ENCODE results near the gene AGAP5. TPM values are rescaled to one million over a fixed set of nuclear protein-coding genes. Genes with fewer than 3 reads are reported as not detected.
"Not testable (repeated sequence)": the region's sequence is repeated elsewhere in the genome, so short reads cannot be mapped to it uniquely, and the experiment has no call there.

AGAP5 gene
- polyA plus RNA-seq (2013, experiment 1 of 2): 4.9 TPM
- 3.5 TPM for polyA plus RNA-seq (2013, experiment 2 of 2)

GRCh38 chr10:73697675-73698159 lies at the start of gene AGAP5:
Gene AGAP5, minus strand, starts transcription at chr10:73698109. Its CDS starts 354 bp downstream, at chr10:73697755.
- H3K9me3 ChIP-seq (ENCODE audit: control insufficient read depth, low read length); H3K27ac ChIP-seq (ENCODE audit: low read depth, low read length, severe bottlenecking): not testable (repeated sequence)
- WGBS, 2 experiments (ENCODE audit: insufficient coverage in 2 of 2): 95% methylated on average over 4 of the region's 16 CpGs; no CpG with 5 or more reads in 1 of the 2 experiments

DNA sequence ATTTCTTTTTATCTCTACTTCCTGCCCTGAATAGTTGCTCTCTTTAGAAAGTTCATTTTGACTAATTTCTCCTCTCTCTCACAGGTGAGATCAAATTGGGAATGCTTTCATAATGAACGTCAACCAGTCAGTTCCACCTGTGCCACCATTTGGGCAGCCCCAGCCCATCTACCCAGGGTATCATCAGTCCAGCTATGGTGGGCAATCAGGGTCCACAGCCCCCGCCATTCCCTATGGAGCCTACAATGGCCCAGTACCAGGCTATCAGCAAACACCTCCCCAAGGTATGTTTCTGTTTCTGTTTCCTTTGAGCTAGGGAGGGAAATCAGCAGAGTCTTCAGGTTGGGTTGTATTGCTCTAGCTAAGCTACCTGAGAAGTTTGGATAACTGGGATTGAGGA lies 48.8 kb upstream of the AGAP5 start:
- WGBS, 2 experiments (ENCODE audit: insufficient coverage in 2 of 2): 89% methylated on average over 1 of the region's 2 CpGs; no CpG with 5 or more reads in 1 of the 2 experiments
- Histone ChIP-seq H3K36me3 (ENCODE audit: control insufficient read depth, insufficient read depth, low read length) (peaks cover 62% of the 10 kb centered on the region), H3K27ac (ENCODE audit: low read depth, low read length, severe bottlenecking) (no peak overlapping the region), H3K9me3 (ENCODE audit: control insufficient read depth, low read length) (no peaks in the 10 kb centered on the region), H3K4me1 (ENCODE audit: control insufficient read depth, insufficient read depth, low read length, poor library complexity, severe bottlenecking) (peaks cover 5% of the 10 kb centered on the region), H3K4me3 (ENCODE audit: extremely low read depth, insufficient read depth, low read length, poor library complexity, severe bottlenecking) (no peak overlapping the region)

More at GRCh38 chr10:73697675-73698159, at the start of gene AGAP5:
- H3K4me1 ChIP-seq (ENCODE audit: control insufficient read depth, insufficient read depth, low read length, poor library complexity, severe bottlenecking); H3K36me3 ChIP-seq (ENCODE audit: control insufficient read depth, insufficient read depth, low read length); H3K4me3 ChIP-seq (ENCODE audit: extremely low read depth, insufficient read depth, low read length, poor library complexity, severe bottlenecking): not testable (repeated sequence)

DNA sequence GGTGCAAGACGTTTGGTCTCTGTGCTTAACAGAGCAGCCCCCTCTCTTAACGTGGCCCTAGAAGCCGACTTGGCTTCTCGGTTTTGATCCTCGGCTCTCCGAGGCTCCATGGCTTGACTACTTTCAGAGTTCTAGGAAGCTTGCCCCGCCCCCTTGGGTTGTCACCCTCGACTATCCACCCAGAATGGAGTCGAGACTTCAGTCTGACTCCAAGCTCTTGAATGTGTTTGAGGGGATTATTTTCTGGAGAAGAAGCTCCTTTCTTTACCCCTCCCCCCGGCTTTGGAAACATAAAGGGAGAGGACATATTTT lies 46.7 kb upstream of the AGAP5 start:
- Histone ChIP-seq H3K4me1 (ENCODE audit: control insufficient read depth, insufficient read depth, low read length, poor library complexity, severe bottlenecking) (peaks cover 5% of the 10 kb centered on the region), H3K36me3 (ENCODE audit: control insufficient read depth, insufficient read depth, low read length) (peaks cover 45% of the 10 kb centered on the region), H3K4me3 (ENCODE audit: extremely low read depth, insufficient read depth, low read length, poor library complexity, severe bottlenecking) (peak overlapping the region; percentile 94), H3K9me3 (ENCODE audit: control insufficient read depth, low read length) (no peaks in the 10 kb centered on the region), H3K27ac (ENCODE audit: low read depth, low read length, severe bottlenecking) (peak overlapping the region; percentile 99)
- WGBS, 2 experiments (ENCODE audit: insufficient coverage in 2 of 2): 0% methylated on average over 4 to 6 of the region's 10 CpGs

GRCh38 chr10:73743905-73744663 lies 46.2 kb upstream of the AGAP5 start, which contains the start of gene SEC24C:
Gene SEC24C, plus strand, starts transcription at chr10:73744372. Its CDS starts 2,461 bp downstream, at chr10:73746833.
- Histone ChIP-seq H3K27ac (ENCODE audit: low read depth, low read length, severe bottlenecking) (peak within 1 kb of the TSS; percentile 99), H3K4me1 (ENCODE audit: control insufficient read depth, insufficient read depth, low read length, poor library complexity, severe bottlenecking) (peaks cover 5% of the 10 kb centered on the region), H3K36me3 (ENCODE audit: control insufficient read depth, insufficient read depth, low read length) (peaks cover 40% of the 10 kb centered on the region), H3K9me3 (ENCODE audit: control insufficient read depth, low read length) (no peaks in the 10 kb centered on the region), H3K4me3 (ENCODE audit: extremely low read depth, insufficient read depth, low read length, poor library complexity, severe bottlenecking) (peak within 1 kb of the TSS; percentile 94)
- WGBS, 2 experiments (ENCODE audit: insufficient coverage in 2 of 2): 1% methylated on average over 12 to 31 of the region's 36 CpGs

DNA sequence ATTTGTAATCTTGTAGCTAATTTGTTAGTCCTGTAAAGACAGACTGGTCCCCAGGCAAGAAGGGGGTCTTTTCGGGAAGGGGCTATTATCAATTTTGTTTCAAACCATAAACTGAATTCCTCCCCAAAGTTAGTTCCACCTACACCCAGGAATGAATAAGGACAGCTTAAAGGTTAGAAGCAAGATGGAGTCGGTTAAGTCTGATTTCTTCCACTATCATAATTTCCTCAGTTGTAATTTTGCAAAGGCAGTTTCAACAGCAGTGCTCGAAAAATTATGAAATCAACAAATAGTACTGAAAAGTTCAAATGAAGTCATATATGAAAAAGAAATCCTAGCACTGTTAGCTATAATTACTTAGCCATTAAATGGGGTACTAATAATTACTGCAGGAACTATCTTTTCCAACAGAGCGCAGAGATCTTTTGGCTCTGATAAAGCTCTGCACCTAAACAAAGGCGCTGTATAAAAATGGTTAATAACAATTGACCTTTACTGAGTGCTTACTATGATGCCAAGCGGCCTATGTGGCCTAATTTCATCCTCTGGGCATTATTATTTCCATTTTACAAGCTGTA lies 45.5 kb upstream of the AGAP5 start:
- Histone ChIP-seq H3K4me3 (ENCODE audit: extremely low read depth, insufficient read depth, low read length, poor library complexity, severe bottlenecking) (peak overlapping the region; percentile 94), H3K4me1 (ENCODE audit: control insufficient read depth, insufficient read depth, low read length, poor library complexity, severe bottlenecking) (peaks cover 5% of the 10 kb centered on the region), H3K27ac (ENCODE audit: low read depth, low read length, severe bottlenecking) (peak overlapping the region; percentile 99), H3K36me3 (ENCODE audit: control insufficient read depth, insufficient read depth, low read length) (peaks cover 33% of the 10 kb centered on the region), H3K9me3 (ENCODE audit: control insufficient read depth, low read length) (no peaks in the 10 kb centered on the region)
- 0 to 44% methylated on average over 2 to 3 of the region's 6 CpGs for WGBS, 2 experiments (ENCODE audit: insufficient coverage in 2 of 2)

GRCh38 chr10:73742454-73742734 lies 44.5 kb upstream of the AGAP5 start:
- Histone ChIP-seq H3K4me3 (ENCODE audit: extremely low read depth, insufficient read depth, low read length, poor library complexity, severe bottlenecking) (no peak overlapping the region), H3K9me3 (ENCODE audit: control insufficient read depth, low read length) (no peaks in the 10 kb centered on the region), H3K36me3 (ENCODE audit: control insufficient read depth, insufficient read depth, low read length) (peaks cover 34% of the 10 kb centered on the region), H3K27ac (ENCODE audit: low read depth, low read length, severe bottlenecking) (no peak overlapping the region), H3K4me1 (ENCODE audit: control insufficient read depth, insufficient read depth, low read length, poor library complexity, severe bottlenecking) (peaks cover 5% of the 10 kb centered on the region)
- 91% methylated on average over 5 of the region's 5 CpGs for WGBS, 2 experiments (ENCODE audit: insufficient coverage in 2 of 2)

GRCh38 chr10:73740501-73741254 lies 42.8 kb upstream of the AGAP5 start:
- not testable (repeated sequence) for H3K4me1 ChIP-seq (ENCODE audit: control insufficient read depth, insufficient read depth, low read length, poor library complexity, severe bottlenecking); H3K4me3 ChIP-seq (ENCODE audit: extremely low read depth, insufficient read depth, low read length, poor library complexity, severe bottlenecking); H3K27ac ChIP-seq (ENCODE audit: low read depth, low read length, severe bottlenecking); H3K9me3 ChIP-seq (ENCODE audit: control insufficient read depth, low read length)
- WGBS, 2 experiments (ENCODE audit: insufficient coverage in 2 of 2): 95 to 100% methylated on average over 9 to 14 of the region's 18 CpGs
- H3K36me3 ChIP-seq (ENCODE audit: control insufficient read depth, insufficient read depth, low read length): peaks cover 22% of the 10 kb centered on the region

GRCh38 chr10:73734796-73735305 lies 36.9 kb upstream of the AGAP5 start:
- no peak overlapping the region for H3K27ac ChIP-seq (ENCODE audit: low read depth, low read length, severe bottlenecking)
- 60 to 100% methylated on average over 1 to 4 of the region's 5 CpGs for WGBS, 2 experiments (ENCODE audit: insufficient coverage in 2 of 2)
- H3K4me3 ChIP-seq (ENCODE audit: extremely low read depth, insufficient read depth, low read length, poor library complexity, severe bottlenecking): no peak overlapping the region
- no peaks in the 10 kb centered on the region for H3K9me3 ChIP-seq (ENCODE audit: control insufficient read depth, low read length)
- peaks cover 48% of the 10 kb centered on the region for H3K36me3 ChIP-seq (ENCODE audit: control insufficient read depth, insufficient read depth, low read length)
- H3K4me1 ChIP-seq (ENCODE audit: control insufficient read depth, insufficient read depth, low read length, poor library complexity, severe bottlenecking): no peaks in the 10 kb centered on the region

- 93 to 98% methylated on average over 8 to 11 of the region's 16 CpGs for WGBS, 2 experiments (ENCODE audit: insufficient coverage in 2 of 2)
- no peaks in the 10 kb centered on the region for H3K4me1 ChIP-seq (ENCODE audit: control insufficient read depth, insufficient read depth, low read length, poor library complexity, severe bottlenecking)
Observed at GRCh38 chr10:73734028-73734720, 36.3 kb upstream of the AGAP5 start.

GRCh38 chr10:73732931-73733623 lies 35.2 kb upstream of the AGAP5 start:
- Histone ChIP-seq H3K9me3 (ENCODE audit: control insufficient read depth, low read length) (no peaks in the 10 kb centered on the region), H3K36me3 (ENCODE audit: control insufficient read depth, insufficient read depth, low read length) (peaks cover 50% of the 10 kb centered on the region), H3K4me1 (ENCODE audit: control insufficient read depth, insufficient read depth, low read length, poor library complexity, severe bottlenecking) (no peaks in the 10 kb centered on the region), H3K27ac (ENCODE audit: low read depth, low read length, severe bottlenecking) (no peak overlapping the region), H3K4me3 (ENCODE audit: extremely low read depth, insufficient read depth, low read length, poor library complexity, severe bottlenecking) (no peak overlapping the region)
- WGBS, 2 experiments (ENCODE audit: insufficient coverage in 2 of 2): 94% methylated on average over 63 to 78 of the region's 84 CpGs

More at GRCh38 chr10:73734028-73734720, 36.3 kb upstream of the AGAP5 start:
- Histone ChIP-seq H3K9me3 (ENCODE audit: control insufficient read depth, low read length) (no peaks in the 10 kb centered on the region), H3K36me3 (ENCODE audit: control insufficient read depth, insufficient read depth, low read length) (peaks cover 48% of the 10 kb centered on the region), H3K4me3 (ENCODE audit: extremely low read depth, insufficient read depth, low read length, poor library complexity, severe bottlenecking) (no peak overlapping the region), H3K27ac (ENCODE audit: low read depth, low read length, severe bottlenecking) (no peak overlapping the region)
